ENCODE results near the gene CCDC88C. TPM values are rescaled to one million over a fixed set of nuclear protein-coding genes. Genes with fewer than 3 reads are reported as not detected.

Gene CCDC88C
- polyA plus RNA-seq, 1 donor (not counting 4 experiments of a cell fraction or from before 2014, with no cell fraction given): 2.4 TPM

- H3K27me3 ChIP-seq (ENCODE audit: control insufficient read depth, extremely low read depth, insufficient read depth, low read length): no peaks in the 10 kb centered on the region
- no peaks in the 10 kb centered on the region for H3K9me3 ChIP-seq (ENCODE audit: control insufficient read depth, low read depth, low read length)
- H2AFZ ChIP-seq (ENCODE audit: control insufficient read depth, low read length): no peak overlapping the region
- no peak overlapping the region for H3K4me3 ChIP-seq (ENCODE audit: control insufficient read depth in 2 of 3, extremely low read depth in 1 of 3, insufficient read depth in 2 of 3, low read depth in 1 of 3, low read length in 3 of 3)
- DNase-seq (ENCODE audit: low read depth, low spot score): no peak
- no peak overlapping the region for H3K9ac ChIP-seq (ENCODE audit: control insufficient read depth, extremely low read depth, insufficient read depth, low read length)
- H3K4me2 ChIP-seq (ENCODE audit: control insufficient read depth, extremely low read depth, insufficient read depth, low read depth, low read length): no peak overlapping the region
- H3K4me1 ChIP-seq (ENCODE audit: control insufficient read depth, extremely low read depth, insufficient read depth, low read length): peaks cover 1% of the 10 kb centered on the region
- H4K20me1 ChIP-seq (ENCODE audit: control insufficient read depth, extremely low read depth, insufficient read depth, low read length): no peaks in the 10 kb centered on the region
- H3K9me1 ChIP-seq (ENCODE audit: control insufficient read depth, extremely low read depth, insufficient read depth, low read length): peaks cover 1% of the 10 kb centered on the region
- no peak for FAIRE-seq
- H3K27ac ChIP-seq (ENCODE audit: control insufficient read depth, insufficient read depth, low read length): no peak overlapping the region
- TF ChIP-seq CTCF (optimal IDR thresholded peaks at IDR 0.05 in 1 of 3, IDR thresholded peaks at IDR 0.05 in 1 of 3, conservative IDR thresholded peaks at IDR 0.05 in 1 of 3; ENCODE audit: extremely low read depth in 1 of 3, insufficient read depth in 2 of 3, low read length in 3 of 3): no peak
- TF ChIP-seq EZH2 (IDR thresholded peaks at IDR 0.05; ENCODE audit: low read length): no peak
- H3K79me2 ChIP-seq (ENCODE audit: control insufficient read depth, insufficient read depth, low read length): no peaks in the 10 kb centered on the region
- no peaks in the 10 kb centered on the region for H3K36me3 ChIP-seq (ENCODE audit: control insufficient read depth in 2 of 2, extremely low read depth in 1 of 2, insufficient read depth in 2 of 2, low read length in 2 of 2)
- dilution Hi-C loops (cut with MboI; ENCODE audit: extremely low pct_ligation_motif_present, low sequenced_read_pairs): no loop called here
These were observed 14.6 kb downstream of the CCDC88C start for GRCh38 chr14:91402771-91403600.

GRCh38 chr14:91402348-91402747 lies 15.3 kb downstream of the CCDC88C start:
- Histone ChIP-seq H3K79me2 (ENCODE audit: control insufficient read depth, insufficient read depth, low read length) (no peaks in the 10 kb centered on the region), H3K27me3 (ENCODE audit: control insufficient read depth, extremely low read depth, insufficient read depth, low read length) (no peaks in the 10 kb centered on the region), H2AFZ (ENCODE audit: control insufficient read depth, low read length) (no peak overlapping the region), H3K9me3 (ENCODE audit: control insufficient read depth, low read depth, low read length) (no peaks in the 10 kb centered on the region), H3K36me3 (ENCODE audit: control insufficient read depth in 2 of 2, extremely low read depth in 1 of 2, insufficient read depth in 2 of 2, low read length in 2 of 2) (no peaks in the 10 kb centered on the region), H3K4me2 (ENCODE audit: control insufficient read depth, extremely low read depth, insufficient read depth, low read depth, low read length) (no peak overlapping the region), H3K9me1 (ENCODE audit: control insufficient read depth, extremely low read depth, insufficient read depth, low read length) (peaks cover 3% of the 10 kb centered on the region), H4K20me1 (ENCODE audit: control insufficient read depth, extremely low read depth, insufficient read depth, low read length) (no peaks in the 10 kb centered on the region), H3K4me3 (ENCODE audit: control insufficient read depth in 2 of 3, extremely low read depth in 1 of 3, insufficient read depth in 2 of 3, low read depth in 1 of 3, low read length in 3 of 3) (no peak overlapping the region), H3K27ac (ENCODE audit: control insufficient read depth, insufficient read depth, low read length) (no peak overlapping the region), H3K9ac (ENCODE audit: control insufficient read depth, extremely low read depth, insufficient read depth, low read length) (no peak overlapping the region), H3K4me1 (ENCODE audit: control insufficient read depth, extremely low read depth, insufficient read depth, low read length) (peaks cover 8% of the 10 kb centered on the region)
- DNase-seq (ENCODE audit: low read depth, low spot score) (no peak), FAIRE-seq (no peak)
- TF ChIP-seq CTCF (optimal IDR thresholded peaks at IDR 0.05 in 1 of 3, IDR thresholded peaks at IDR 0.05 in 1 of 3, conservative IDR thresholded peaks at IDR 0.05 in 1 of 3; ENCODE audit: extremely low read depth in 1 of 3, insufficient read depth in 2 of 3, low read length in 3 of 3) (no peak), EZH2 (IDR thresholded peaks at IDR 0.05; ENCODE audit: low read length) (no peak)
- dilution Hi-C loops (cut with MboI; ENCODE audit: extremely low pct_ligation_motif_present, low sequenced_read_pairs): no loop called here

Measured in keratinocyte (primary cell).